NT2/D1 (cell line): Measurements from ENCODE around the gene SNAPC2.

Experiments
- DNase-seq: peaks from one replicate; pipeline ENCODE4 v3.0.0-alpha.2; 2011; ENCODE audit warnings: low read depth, low spot score
- H3K27me3 ChIP-seq: 2 replicates; pipeline ENCODE4 v1.6.0; 2011; ENCODE audit warnings: mild to moderate bottlenecking; ENCODE audit not compliant: insufficient read length, insufficient read depth
- H3K36me3 ChIP-seq: 2 replicates; pipeline ENCODE4 v1.6.1; 2011; ENCODE audit warnings: mild to moderate bottlenecking, low read length, mixed read lengths; ENCODE audit not compliant: insufficient read depth, insufficient read length
- H3K4me1 ChIP-seq: 2 replicates; pipeline ENCODE4 v1.5.1; 2011; ENCODE audit not compliant: insufficient read depth, insufficient read length
- H3K4me3 ChIP-seq: 2 replicates; pipeline ENCODE4 v1.5.1; 2011; ENCODE audit warnings: low read depth; ENCODE audit not compliant: insufficient read length
- H3K9ac ChIP-seq: 2 replicates; pipeline ENCODE4 v1.6.0; 2011; ENCODE audit warnings: low read depth; ENCODE audit not compliant: insufficient read length
- H3K9me3 ChIP-seq: 2 replicates; pipeline ENCODE4 v1.5.1; 2011; ENCODE audit warnings: mild to moderate bottlenecking, low read length; ENCODE audit not compliant: insufficient read depth
- SUZ12 ChIP-seq: IDR thresholded peaks from 2 replicates; pipeline ENCODE4 v1.6.1; 2011; ENCODE audit not compliant: insufficient read length, insufficient read depth; ENCODE audit errors: extremely low read depth
- YY1 ChIP-seq: IDR thresholded peaks from 2 replicates; pipeline ENCODE4 v1.6.1; 2011; ENCODE audit not compliant: insufficient read length, insufficient read depth
- ZNF274 ChIP-seq: IDR thresholded peaks from 2 replicates; pipeline ENCODE4 v1.6.1; 2011; ENCODE audit warnings: mild to moderate bottlenecking, low read depth, low read length

SNAPC2 gene

GRCh38 chr19:7919610-7920518 is at the start of gene SNAPC2:
SNAPC2 (plus strand) TSS chr19:7920338; CDS start chr19:7920367, 29 bp downstream.
- Histone ChIP-seq H3K9me3 (peaks cover 4% of the 10 kb centered on the region; the same call in 1 of the 2 replicates), H3K36me3 (peaks cover 33% of the 10 kb centered on the region), H3K4me3 (peak within 1 kb of the TSS; percentile 86), H3K9ac (peak within 1 kb of the TSS; percentile 89), H3K4me1 (peaks cover 26% of the 10 kb centered on the region), H3K27me3 (peaks cover 32% of the 10 kb centered on the region)
- TF ChIP-seq YY1 = no peak
- no peak for TF ChIP-seq SUZ12
- no peak for TF ChIP-seq ZNF274
- peak; percentile 87 for DNase-seq

DNA sequence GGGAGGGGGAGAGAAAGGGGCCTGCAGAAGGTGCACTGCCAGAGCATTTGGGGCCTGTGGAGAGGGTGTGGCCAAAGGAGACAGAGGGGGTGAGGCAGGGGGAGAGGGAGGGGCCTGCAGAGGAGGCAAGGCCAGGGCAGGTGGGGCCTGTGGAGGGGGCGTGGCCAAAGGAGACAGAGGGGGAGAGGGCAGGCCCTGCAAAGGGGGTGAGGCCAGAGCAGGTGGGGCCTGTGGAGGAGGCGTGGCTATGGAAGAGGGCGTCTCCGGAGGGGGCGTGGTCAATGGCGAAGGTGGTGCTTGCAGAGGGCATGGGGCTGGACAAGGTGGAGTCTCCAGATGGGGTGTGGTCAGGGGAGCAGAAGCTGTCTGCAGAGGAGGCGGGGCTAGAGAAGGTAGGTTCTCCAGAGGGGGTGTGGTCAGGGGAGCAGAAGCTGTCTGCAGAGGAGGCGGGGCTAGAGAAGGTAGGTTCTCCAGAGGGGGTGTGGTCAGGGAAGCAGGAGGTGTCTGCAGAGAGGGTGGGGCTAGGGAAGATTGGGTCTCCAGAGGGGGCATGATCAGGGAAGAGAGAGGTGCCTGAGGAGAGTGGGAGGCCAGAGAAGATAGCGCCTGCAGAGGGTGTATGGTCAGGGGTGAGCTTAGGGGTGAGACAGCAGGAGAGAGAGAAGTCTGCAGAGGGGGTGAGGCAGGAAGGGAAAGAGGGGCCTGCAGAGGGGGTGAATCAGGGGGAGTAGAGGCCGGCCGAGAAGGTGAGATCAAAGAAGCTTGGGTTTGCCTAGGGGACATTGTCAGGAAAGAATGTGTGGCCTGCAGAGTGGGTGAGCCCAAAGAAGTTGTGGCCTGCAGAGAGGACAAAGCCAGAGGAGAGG is 49.3 kb upstream of the SNAPC2 start:
- Histone ChIP-seq H3K9me3 (no peaks in the 10 kb centered on the region), H3K36me3 (no peaks in the 10 kb centered on the region), H3K4me1 (peaks cover 19% of the 10 kb centered on the region), H3K4me3 (peak overlapping the region; percentile 19), H3K27me3 (peaks cover 43% of the 10 kb centered on the region), H3K9ac (no peak overlapping the region)
- DNase-seq = peak; percentile 78
- no peak for TF ChIP-seq YY1
- TF ChIP-seq ZNF274 = no peak
- no peak for TF ChIP-seq SUZ12

GRCh38 chr19:7871437-7872305 is 48.5 kb upstream of the SNAPC2 start:
- Histone ChIP-seq H3K9ac (peak overlapping the region; percentile 66), H3K9me3 (no peaks in the 10 kb centered on the region), H3K4me3 (peak overlapping the region; percentile 43), H3K4me1 (peaks cover 19% of the 10 kb centered on the region), H3K36me3 (no peaks in the 10 kb centered on the region), H3K27me3 (peaks cover 47% of the 10 kb centered on the region)
- DNase-seq = peak; percentile 96
- no peak for TF ChIP-seq YY1
- no peak for TF ChIP-seq ZNF274
- TF ChIP-seq SUZ12 = no peak

DNA sequence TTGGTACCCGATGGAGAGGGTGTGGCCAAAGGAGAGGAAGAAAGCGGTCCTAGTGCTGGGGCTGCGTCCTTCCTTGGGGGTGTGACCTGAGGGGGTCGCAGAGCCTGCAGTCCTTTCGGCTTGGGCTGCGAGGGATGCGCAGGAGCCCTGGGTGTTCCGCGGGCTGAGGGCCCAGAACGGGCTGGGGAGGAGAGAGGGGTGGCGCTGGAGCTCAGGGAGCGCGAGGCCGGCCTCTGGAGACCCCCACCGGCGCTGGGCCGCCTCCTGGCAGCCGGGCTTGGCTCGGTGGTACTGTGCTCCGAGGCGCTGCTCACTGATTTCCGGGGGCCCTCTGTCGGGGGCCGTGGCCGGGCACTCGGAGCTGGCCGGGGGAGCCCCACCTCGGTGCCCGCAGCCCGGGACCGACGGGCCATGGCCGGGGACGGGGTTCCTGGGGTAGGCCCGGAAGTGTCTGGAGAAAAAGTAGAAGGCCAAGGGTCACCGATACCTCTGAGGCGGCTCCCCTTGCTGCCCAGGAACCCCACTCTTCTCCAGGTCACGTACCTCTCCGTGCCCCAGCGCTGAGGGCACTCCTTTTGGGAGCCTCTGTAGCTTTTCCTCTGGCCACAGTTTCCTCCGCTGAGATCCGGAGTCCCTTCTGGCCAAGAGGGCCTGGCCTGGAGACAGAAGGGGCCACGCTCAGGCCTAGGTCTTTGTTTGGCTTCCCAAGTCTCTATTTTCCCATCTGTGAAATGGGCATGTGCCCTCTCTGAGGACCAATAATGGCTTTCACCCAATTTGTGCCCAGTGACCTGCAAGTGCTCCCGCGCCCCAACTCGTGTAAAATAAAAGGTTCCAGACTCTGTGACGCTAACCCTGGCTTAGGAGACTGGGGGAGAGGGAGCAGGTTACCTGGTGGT is 47.6 kb upstream of the SNAPC2 start:
- no peak for DNase-seq
- peak overlapping the region; percentile 43 for H3K4me3 ChIP-seq
- H3K36me3 ChIP-seq = no peaks in the 10 kb centered on the region
- TF ChIP-seq YY1 = no peak
- no peak for TF ChIP-seq SUZ12
- TF ChIP-seq ZNF274 = no peak
- peaks cover 38% of the 10 kb centered on the region for H3K27me3 ChIP-seq
- peak overlapping the region; percentile 70 for H3K9ac ChIP-seq
- no peaks in the 10 kb centered on the region for H3K9me3 ChIP-seq
- H3K4me1 ChIP-seq = peaks cover 19% of the 10 kb centered on the region

DNA sequence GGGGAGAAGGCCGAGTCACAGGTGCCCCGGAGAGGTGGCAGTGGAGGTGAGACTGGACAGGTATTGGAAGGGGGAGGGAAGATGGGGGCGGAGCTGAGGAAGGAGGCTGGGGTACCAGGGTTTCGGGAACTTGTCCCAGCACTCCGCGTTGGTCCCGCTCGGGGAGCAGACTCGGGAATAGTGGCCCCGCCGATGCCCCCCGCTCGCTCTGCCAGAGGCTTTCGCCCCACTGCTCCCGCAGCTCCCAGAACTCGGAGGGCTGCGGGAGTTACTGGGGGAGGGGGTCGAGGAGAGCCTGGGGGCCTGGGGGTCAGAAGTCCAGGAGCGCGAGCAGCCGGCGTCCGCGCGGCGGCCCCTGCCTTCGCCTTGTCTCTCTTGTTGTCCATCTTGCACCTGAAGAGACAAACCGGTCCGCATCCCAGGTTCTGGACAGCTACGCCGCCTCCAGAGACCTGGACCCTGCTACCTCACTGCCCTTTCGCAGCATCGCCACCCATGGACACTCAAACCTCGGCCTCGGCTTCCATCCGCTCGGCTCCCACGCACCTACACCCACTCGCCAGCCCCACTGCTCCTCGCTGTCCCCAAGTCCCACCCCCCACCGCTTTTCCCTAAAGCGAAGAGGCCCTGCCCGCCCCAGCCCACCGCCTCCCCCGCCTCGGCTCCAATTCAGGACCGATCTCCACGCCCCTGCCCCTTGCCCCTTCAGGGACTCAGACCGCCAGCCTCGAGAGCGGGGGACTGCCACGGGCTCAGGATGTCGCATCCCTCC is 46.6 kb upstream of the SNAPC2 start:
- Histone ChIP-seq H3K27me3 (peaks cover 38% of the 10 kb centered on the region), H3K4me1 (peaks cover 17% of the 10 kb centered on the region), H3K9ac (peak overlapping the region; percentile 67), H3K4me3 (peak overlapping the region; percentile 67), H3K9me3 (no peaks in the 10 kb centered on the region), H3K36me3 (no peaks in the 10 kb centered on the region)
- no peak for DNase-seq
- TF ChIP-seq SUZ12 (no peak), YY1 (no peak), ZNF274 (no peak)
